Subcutaneous abdominal adipose tissue (tissue), 5 donors: ENCODE results near the gene EVPL.

ENCODE experiments used
- H3K27ac ChIP-seq: one replicate; pipeline ENCODE4 v1.7.0; 2013; ENCODE audit warnings: low read depth, mild to moderate bottlenecking, inconsistent platforms, low read length, moderate library complexity
- H3K27me3 ChIP-seq, 5 donors: one replicate each; pipeline ENCODE4 v1.7.0; 2013; ENCODE audit warnings: low read length in 5 of 5, inconsistent platforms in 1 of 5; ENCODE audit not compliant: control insufficient read depth in 5 of 5, insufficient read depth in 4 of 5
- H3K36me3 ChIP-seq, 5 donors: one replicate each; pipeline ENCODE4 v1.7.0; 2013; ENCODE audit warnings: low read length in 5 of 5; ENCODE audit not compliant: control insufficient read depth in 5 of 5, insufficient read depth in 5 of 5
- H3K4me1 ChIP-seq, 5 donors: one replicate each; pipeline ENCODE4 v1.7.0; 2013; ENCODE audit warnings: low read length in 5 of 5, mild to moderate bottlenecking in 3 of 5, moderate library complexity in 1 of 5; ENCODE audit not compliant: control insufficient read depth in 5 of 5, insufficient read depth in 5 of 5
- H3K4me3 ChIP-seq, 5 donors: one replicate each; pipeline ENCODE4 v1.7.0; 2013; ENCODE audit warnings: low read length in 5 of 5, low read depth in 1 of 5
- H3K9ac ChIP-seq, 5 donors: one replicate each; pipeline ENCODE4 v1.7.0; 2013; ENCODE audit warnings: low read length in 5 of 5, mild to moderate bottlenecking in 4 of 5, moderate library complexity in 3 of 5
- H3K9me3 ChIP-seq, 5 donors: one replicate each; pipeline ENCODE4 v1.7.0; 2013; ENCODE audit warnings: low read length in 5 of 5; ENCODE audit not compliant: control insufficient read depth in 5 of 5
- donor health status: healthy.
- donor health status: healthy.
- donor health status: healthy.
- donor health status: healthy.
- donor health status: healthy.

The EVPL gene

DNA sequence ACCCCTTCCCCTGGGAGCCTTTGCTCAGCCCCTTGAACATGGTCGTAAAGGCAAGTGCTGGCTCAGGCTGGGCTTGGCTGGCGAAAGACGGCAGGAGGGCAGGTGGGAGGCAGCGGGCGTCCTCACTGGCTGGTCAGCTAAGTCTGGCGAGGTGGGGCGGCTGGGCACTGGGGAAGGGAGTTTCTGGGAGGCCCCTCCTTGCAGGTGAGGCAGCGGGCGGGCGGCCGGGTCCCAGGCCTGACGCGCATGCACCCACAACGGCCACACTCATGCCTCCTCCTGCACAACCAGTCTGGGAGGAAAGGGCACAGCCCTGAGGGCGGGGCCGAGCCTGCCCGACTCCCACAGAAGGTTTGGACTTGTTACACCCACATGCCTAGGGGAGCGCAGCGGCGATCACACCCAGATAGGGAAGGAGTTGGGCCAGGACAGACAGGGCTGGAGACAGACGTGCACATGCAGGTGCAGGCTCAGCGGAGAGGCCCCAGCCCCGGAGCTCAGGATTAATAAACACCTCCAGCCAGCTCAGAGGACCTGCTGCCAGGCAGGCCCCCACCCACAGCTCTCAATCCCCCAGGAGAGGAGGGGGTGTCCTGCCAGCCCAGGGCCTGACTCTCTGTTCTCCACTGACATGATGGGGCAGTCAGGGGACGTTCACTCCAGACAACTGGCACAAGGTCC, at the start of gene EVPL:
Gene EVPL, minus strand, starts transcription at position 148 of the 681 bp plus-strand sequence. Its CDS starts 108 bp downstream, at position 40.
- Histone ChIP-seq H3K4me1 (peaks cover 0 to 8% (median 0%) of the 10 kb centered on the region in 5 donors), H3K27ac (no peak within 1 kb of the TSS), H3K27me3 (peaks cover 0 to 19% (median 5%) of the 10 kb centered on the region in 5 donors), H3K9me3 (no peaks in the 10 kb centered on the region), H3K4me3 (no peak within 1 kb of the TSS), H3K36me3 (no peaks in the 10 kb centered on the region), H3K9ac (no peak within 1 kb of the TSS)

DNA sequence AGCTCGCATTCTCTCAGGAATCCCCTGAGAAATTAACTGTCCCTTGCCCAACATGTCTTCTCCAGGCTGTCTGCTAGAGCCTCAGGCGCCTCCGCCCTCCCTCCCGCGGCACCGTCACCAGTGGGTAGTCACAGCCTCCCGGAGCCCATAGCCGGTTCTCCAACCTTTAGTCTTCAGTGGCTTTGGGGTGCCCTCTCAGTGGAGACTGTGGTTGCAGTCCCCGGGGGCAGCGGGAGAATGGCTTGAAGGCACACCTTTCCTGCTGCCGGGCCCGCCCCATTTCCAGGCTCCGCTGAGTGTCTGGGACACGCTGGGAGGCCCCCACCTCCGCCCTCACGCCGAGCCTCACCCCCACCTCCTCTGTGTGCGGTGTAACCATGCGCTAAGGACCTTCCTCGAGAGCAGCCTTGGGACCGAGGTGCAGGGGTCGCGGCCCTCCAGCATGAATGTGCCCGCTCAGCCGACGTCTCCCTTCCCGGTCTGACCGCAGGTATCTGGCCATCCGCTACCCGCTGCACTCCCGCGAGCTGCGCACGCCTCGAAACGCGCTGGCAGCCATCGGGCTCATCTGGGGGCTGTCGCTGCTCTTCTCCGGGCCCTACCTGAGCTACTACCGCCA, 49.1 kb upstream of the EVPL start:
- H3K9me3 ChIP-seq, result no peaks in the 10 kb centered on the region
- H3K9ac ChIP-seq, result no peak overlapping the region
- no peaks in the 10 kb centered on the region for H3K36me3 ChIP-seq
- no peak overlapping the region for H3K27ac ChIP-seq
- H3K4me3 ChIP-seq, result peak overlapping the region in 1 of 5 donors; percentile 38
- H3K4me1 ChIP-seq, result peaks cover 0 to 56% (median 48%) of the 10 kb centered on the region in 5 donors
- peaks cover 51 to 67% (median 61%) of the 10 kb centered on the region in 5 donors for H3K27me3 ChIP-seq

DNA sequence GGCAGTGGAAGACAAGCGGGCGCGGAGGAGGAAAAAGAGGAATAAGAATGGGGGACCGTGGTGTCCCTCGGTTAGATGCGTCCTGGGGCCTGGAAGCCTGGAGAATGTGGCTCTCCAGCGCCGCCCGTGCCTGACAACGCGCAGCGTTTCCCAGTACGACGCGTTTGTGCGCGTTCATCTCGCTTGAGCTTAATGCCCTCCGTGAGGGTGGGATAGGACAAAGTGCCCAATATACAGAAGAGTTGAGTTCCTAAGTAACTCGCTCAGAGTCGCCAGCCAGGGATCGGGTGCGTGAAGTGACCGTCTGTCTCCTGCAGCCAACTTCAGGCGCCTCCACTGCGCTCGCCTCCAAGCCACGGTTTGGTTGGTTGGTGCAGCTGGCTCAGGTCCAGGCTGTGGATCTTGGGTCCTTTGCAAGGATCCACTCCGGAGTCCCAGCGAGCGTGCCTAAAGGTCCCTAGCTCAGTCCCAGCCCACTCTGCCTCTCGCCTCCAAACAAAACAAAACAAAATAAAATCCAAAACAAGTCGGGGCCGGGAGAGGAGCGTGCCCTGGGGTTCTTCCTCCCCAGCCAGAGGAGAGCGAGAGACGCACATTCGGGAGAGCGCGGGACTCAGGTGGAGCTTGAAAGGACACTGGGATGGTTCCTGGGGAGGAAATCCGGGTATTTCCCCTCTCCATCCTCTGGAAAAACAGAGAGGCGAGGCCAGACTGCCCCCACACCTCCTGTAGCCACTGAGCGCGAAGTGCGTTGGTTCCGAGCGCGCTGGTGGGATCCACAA, 48.4 kb upstream of the EVPL start:
- H3K9me3 ChIP-seq, result no peaks in the 10 kb centered on the region
- H3K4me1 ChIP-seq, result peaks cover 0 to 63% (median 55%) of the 10 kb centered on the region in 5 donors
- H3K36me3 ChIP-seq, result no peaks in the 10 kb centered on the region
- peak overlapping the region in 1 of 5 donors; percentile 38 for H3K4me3 ChIP-seq
- no peak overlapping the region for H3K27ac ChIP-seq
- H3K27me3 ChIP-seq, result peaks cover 51 to 67% (median 59%) of the 10 kb centered on the region in 5 donors
- H3K9ac ChIP-seq, result no peak overlapping the region

DNA sequence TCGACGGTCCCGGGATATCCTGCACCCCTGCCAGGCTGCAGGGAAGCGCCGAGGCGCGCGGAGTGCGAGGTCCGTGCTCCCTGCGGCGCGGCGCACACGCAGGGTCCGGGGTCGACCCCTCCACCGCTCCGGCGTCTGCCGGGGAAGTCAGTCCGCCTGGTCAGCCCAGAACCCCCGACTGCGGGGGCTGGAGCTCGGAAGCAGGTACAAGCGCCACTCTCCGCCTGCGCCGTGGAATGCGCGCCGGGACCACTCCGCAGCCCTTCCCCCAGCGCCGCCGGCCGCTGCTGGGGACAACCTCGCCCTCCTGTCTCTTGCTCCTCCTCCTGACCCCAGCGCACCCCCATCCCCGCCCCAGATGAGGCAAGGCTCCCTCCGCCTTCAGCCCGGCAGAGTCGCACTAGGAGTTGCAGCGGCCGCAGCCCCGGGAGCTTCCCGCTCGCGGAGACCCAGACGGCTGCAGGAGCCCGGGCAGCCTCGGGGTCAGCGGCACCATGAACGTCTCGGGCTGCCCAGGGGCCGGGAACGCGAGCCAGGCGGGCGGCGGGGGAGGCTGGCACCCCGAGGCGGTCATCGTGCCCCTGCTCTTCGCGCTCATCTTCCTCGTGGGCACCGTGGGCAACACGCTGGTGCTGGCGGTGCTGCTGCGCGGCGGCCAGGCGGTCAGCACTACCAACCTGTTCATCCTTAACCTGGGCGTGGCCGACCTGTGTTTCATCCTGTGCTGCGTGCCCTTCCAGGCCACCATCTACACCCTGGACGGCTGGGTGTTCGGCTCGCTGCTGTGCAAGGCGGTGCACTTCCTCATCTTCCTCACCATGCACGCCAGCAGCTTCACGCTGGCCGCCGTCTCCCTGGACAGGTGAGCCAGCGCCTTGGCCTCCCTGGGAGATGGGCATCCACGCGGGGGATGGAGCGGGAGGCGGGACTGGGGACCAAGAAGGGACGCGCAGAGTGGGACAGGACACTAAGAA, 47.6 kb upstream of the EVPL start, which contains the start of gene GALR2:
Gene GALR2, plus strand, starts transcription at position 392 of the 974 bp plus-strand sequence. Its CDS starts 103 bp downstream, at position 495.
- Histone ChIP-seq H3K4me3 (peak within 1 kb of the TSS in 1 of 5 donors; percentile 38), H3K4me1 (peaks cover 0 to 60% (median 59%) of the 10 kb centered on the region in 5 donors), H3K36me3 (no peaks in the 10 kb centered on the region), H3K9ac (no peak within 1 kb of the TSS), H3K27ac (no peak within 1 kb of the TSS), H3K9me3 (no peaks in the 10 kb centered on the region), H3K27me3 (peaks cover 50 to 62% (median 55%) of the 10 kb centered on the region in 5 donors)

GRCh38 chr17:76072148-76072858, 45.2 kb upstream of the EVPL start, which contains the start of gene SRP68:
Gene SRP68 (minus strand): TSS chr17:76072517. CDS start chr17:76072491, 26 bp downstream.
- peaks cover 33 to 39% (median 38%) of the 10 kb centered on the region in 5 donors for H3K27me3 ChIP-seq
- peak within 1 kb of the TSS; percentile 72 to 98 (median 88) for H3K4me3 ChIP-seq
- H3K36me3 ChIP-seq, result peaks cover 0 to 13% (median 10%) of the 10 kb centered on the region in 5 donors
- peak within 1 kb of the TSS; percentile 94 to 100 (median 96) for H3K9ac ChIP-seq
- H3K4me1 ChIP-seq, result peaks cover 0 to 59% (median 57%) of the 10 kb centered on the region in 5 donors
- peak within 1 kb of the TSS; percentile 70 for H3K27ac ChIP-seq
- no peaks in the 10 kb centered on the region for H3K9me3 ChIP-seq

DNA sequence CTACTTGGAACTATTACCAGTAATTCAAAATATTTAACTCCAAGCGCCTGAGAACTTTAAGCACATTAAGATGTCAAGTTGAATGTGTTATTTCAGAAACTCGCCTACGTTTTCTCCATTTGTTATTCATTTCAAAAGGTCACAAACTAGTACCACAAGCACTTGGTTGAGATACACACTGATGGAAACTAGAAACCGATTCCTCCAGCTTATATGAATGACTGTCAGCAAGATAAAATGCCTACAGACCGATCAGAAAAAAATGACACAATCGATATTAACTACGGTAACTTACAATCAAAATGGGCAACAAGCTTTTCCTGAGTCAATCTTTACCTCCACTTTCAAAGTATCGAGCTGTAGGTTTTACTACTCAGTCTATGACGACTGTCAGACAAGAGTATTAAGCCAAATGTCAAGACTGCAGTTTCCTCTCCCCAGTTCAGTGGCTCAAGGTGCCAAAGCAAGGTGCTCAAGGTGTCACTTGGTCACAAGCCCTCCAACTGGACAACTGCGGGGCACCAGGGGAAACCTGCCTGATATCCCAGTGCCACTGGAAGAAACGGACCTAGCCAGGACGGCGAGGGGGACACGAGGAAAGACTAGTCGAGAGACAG, 44.5 kb upstream of the EVPL start:
- peak overlapping the region; percentile 70 for H3K27ac ChIP-seq
- H3K9me3 ChIP-seq, result no peaks in the 10 kb centered on the region
- H3K27me3 ChIP-seq, result peaks cover 26 to 32% (median 32%) of the 10 kb centered on the region in 5 donors
- H3K9ac ChIP-seq, result peak overlapping the region; percentile 91 to 100 (median 96)
- peaks cover 0 to 53% (median 51%) of the 10 kb centered on the region in 5 donors for H3K4me1 ChIP-seq
- peaks cover 3 to 19% (median 14%) of the 10 kb centered on the region in 5 donors for H3K36me3 ChIP-seq
- H3K4me3 ChIP-seq, result peak overlapping the region; percentile 72 to 98 (median 88)

- Histone ChIP-seq H3K9ac (no peak overlapping the region), H3K9me3 (no peaks in the 10 kb centered on the region), H3K4me3 (no peak overlapping the region), H3K27me3 (no peaks in the 10 kb centered on the region), H3K27ac (no peak overlapping the region), H3K36me3 (peaks cover 26 to 71% (median 60%) of the 10 kb centered on the region in 5 donors), H3K4me1 (peaks cover 0 to 6% (median 6%) of the 10 kb centered on the region in 5 donors)
Observed at GRCh38 chr17:76065775-76066174, 38.7 kb upstream of the EVPL start.

- Histone ChIP-seq H3K9me3 (no peaks in the 10 kb centered on the region), H3K36me3 (peaks cover 33 to 88% (median 73%) of the 10 kb centered on the region in 5 donors), H3K9ac (no peak overlapping the region), H3K4me1 (no peaks in the 10 kb centered on the region), H3K27me3 (no peaks in the 10 kb centered on the region), H3K4me3 (no peak overlapping the region), H3K27ac (no peak overlapping the region)
Observed at GRCh38 chr17:76063875-76064546, 36.9 kb upstream of the EVPL start.
